Left colon (tissue), 2 donors: ENCODE measurements around the gene RNGTT. TPM values are rescaled to one million over a fixed set of nuclear protein-coding genes. Genes with fewer than 3 reads are reported as not detected.

Source experiments
- ATAC-seq: fragments of 200-7000 bp; cut with Tn5 transposase; one replicate; pipeline ENCODE4 v1.9.1; 2020; ENCODE audit warnings: mild to moderate bottlenecking, moderate library complexity
- DNase-seq, 2 donors: peaks; one replicate each; pipeline ENCODE4 v3.0.0-alpha.2; 2020
- intact Hi-C, 2 donors: fragments of 100-400 bp; cut with DNase I in 1 of 2; cut with micrococcal nuclease in 1 of 2; formaldehyde crosslinking; loops; one replicate each; pipeline versions ENCODE4 v1.11.2 to v1.14.0; 2022; cut with DNase I, micrococcal nuclease
- total RNA-seq, 2 donors: library from RNA; stranded (reverse); fragmentation: NEBNext Ultra II Directional; extraction: Animal tissue kit (Norgen Biotek cat#: 25700); gene quantifications; one replicate each; pipeline ENCODE4 v1.2.1, GENCODE V29; 2021
- donor health status: DM: no; HTN: no; CAD: no.
- donor health status: DM: yes; HTN: yes; CAD: no.

The RNGTT gene
- total RNA-seq, 2 donors from 2014 or later: 8.7 to 10.1 TPM

DNA sequence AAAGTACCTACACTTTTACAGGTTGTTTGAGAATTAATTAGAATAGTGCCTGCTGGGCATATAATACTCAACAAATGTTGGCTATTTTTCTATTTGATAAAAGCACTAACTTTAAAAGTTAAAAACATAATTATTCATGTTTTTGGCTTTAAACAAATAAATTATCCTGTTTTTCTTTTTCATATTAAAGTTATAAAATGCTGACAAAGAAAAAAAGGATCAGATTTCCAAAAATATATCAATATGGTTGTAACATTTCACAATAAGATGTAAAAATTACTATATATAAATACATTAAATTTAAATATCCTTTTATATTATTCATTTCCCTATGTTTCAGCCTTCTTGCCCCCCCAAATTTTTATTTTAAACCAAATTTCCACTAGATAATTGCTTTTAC is 312.0 kb downstream of the RNGTT start:
- no peak for ATAC-seq
- intact Hi-C loops: no loop called here

GRCh38 chr6:88650979-88651378 is 312.4 kb downstream of the RNGTT start:
- intact Hi-C loops: no loop called here
- DNase-seq (no peak), ATAC-seq (no peak)

More for the DNA sequence above, 312.0 kb downstream of the RNGTT start:
- no peak for DNase-seq

DNA sequence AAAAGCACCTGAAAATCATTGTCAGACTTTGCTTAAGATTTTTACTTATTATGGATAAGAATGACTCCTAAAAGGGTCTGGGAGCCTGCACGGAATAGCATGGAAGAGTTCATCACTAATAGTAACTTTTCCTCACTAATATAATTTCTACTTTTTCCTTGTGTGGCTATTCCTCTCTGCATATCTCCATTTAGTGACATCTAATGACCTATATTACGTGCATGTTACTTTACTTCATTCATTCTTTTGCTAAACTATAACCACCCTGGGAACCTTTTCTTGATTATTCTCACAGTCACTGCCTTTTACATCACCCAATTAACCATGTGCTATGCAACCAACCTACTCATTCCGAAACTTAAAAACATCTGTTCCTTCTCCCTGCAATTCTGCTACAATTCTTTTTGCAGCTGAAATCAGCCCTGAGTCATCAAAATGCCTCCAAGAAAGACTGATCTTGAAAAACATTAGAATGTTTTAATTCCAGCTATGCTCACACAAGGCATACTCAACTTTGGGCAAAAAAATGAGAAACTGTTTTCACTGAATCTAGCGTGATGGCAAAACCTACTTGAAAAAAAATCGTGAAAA is 313.3 kb downstream of the RNGTT start:
- no peak for ATAC-seq
- no peak for DNase-seq
- intact Hi-C loops: no loop called here

DNA sequence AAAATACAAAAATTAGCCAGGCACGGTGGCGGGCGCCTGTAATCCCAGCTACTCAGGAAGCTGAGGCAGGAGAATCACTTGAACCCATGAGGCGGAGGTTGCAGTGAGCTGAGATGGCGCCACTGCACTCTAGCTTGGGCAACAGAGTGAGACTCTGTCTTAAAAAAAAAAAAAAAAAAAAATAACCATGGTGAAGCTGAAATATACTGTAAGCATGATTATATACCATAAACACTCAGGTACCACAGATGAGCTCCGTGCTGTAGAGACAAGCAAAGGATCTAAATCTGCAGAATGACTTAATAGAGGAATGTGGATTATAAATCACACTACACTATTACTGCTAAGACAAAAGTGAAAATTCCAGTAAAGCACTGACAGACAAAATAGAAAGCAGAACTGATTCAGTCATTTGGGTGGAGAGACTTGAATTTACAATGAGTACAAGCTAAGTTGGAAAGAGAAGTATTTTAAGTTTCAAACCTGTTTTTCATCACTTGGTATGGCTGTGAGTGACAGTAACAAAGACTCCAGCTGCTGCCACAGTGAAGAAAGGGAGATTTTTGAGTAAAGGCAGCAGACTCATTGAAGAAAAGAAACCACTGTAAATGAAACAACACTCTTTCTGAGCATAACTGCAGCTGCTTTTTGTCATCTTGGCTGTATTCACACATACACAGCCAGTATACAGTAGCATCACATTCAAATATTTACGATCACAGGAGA is 322.1 kb downstream of the RNGTT start:
- intact Hi-C loops: no loop called here
- no peak for ATAC-seq
- DNase-seq: no peak

GRCh38 chr6:88637761-88638545 is 325.5 kb downstream of the RNGTT start:
- ATAC-seq (no peak), DNase-seq (no peak)
- intact Hi-C loops: no loop called here

DNA sequence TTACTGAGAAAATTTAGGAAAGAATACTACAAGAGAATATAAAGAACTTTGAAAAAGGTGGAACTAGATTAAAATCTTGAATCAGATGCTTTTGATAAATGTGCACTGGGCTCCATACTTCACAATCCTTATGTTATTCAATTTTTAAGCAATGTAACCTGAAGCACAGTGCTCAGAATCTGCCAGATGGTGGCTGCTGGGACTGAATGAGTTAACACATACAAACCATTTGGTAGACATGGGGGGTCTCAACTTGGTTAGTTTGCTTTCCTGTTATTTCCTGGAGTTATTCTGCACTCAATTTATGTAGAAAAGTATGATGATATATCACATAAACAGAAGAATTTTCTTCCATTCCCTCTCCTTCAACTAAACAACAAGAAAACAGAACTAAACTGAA is 326.5 kb downstream of the RNGTT start:
- intact Hi-C loops: no loop called here
- no peak for DNase-seq
- ATAC-seq: no peak

DNA sequence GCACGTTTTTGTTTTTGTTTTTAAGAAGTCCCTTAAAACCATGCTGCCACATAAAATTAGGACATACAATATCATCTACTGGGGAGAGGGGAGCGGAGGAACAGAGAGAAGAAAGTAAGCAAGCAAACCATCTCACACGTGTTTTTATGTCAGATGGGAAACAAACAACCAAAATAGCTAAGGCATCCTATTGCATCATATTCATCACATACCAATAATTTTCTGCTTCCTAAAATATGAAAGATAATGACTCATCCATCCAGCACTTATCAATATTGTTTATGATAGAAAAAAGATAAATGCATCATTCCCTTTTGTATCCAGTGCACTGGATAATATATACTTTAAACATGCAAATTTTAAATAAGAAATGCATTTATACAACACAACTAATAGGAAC is 329.6 kb downstream of the RNGTT start:
- DNase-seq (no peak), ATAC-seq (no peak)
- intact Hi-C loops: no loop called here

DNA sequence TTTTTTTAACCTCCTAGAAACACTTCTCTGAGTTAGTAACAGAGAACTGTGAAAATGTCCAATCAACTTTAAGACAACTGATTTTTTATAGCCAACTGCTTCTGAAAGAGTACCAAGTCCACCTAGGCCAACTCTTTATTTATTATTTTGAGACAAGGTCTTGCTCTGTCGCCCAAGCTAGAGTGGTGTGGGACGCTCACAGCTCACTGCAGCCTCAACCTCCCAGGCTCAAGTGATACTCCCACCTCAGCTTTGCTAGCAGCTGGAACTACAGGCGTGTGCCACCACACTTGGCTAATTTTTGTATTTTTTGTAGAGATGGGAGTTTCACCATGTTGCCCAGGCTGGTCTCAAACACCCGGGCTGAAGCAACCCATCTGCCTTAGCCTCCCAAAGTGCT is 331.6 kb downstream of the RNGTT start:
- ATAC-seq (no peak), DNase-seq (no peak)
- intact Hi-C loops: no loop called here

GRCh38 chr6:88629838-88630494 is 333.5 kb downstream of the RNGTT start:
- no peak for DNase-seq
- intact Hi-C loops: no loop called here

DNA sequence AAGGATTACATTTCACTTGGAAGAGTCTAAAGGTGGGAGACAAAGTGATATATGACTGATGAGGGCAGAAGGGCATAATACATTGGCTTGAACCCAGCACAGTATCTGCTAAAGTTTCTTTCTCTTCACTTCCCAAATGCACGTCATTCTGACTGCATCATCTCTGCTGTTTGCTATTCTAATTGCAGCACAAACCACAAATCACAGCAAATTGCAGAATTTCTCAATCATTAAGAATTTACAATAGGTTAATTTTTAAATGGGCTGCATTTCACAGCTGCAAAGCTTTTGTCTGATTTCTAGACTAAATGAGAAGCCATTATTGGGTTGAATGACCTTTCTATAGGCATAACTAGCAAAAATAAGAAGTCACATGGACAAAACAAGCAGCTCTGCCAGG is 337.0 kb downstream of the RNGTT start:
- no peak for DNase-seq
- intact Hi-C loops: no loop called here
- no peak for ATAC-seq

More at GRCh38 chr6:88629838-88630494, 333.5 kb downstream of the RNGTT start:
- ATAC-seq: no peak

DNA sequence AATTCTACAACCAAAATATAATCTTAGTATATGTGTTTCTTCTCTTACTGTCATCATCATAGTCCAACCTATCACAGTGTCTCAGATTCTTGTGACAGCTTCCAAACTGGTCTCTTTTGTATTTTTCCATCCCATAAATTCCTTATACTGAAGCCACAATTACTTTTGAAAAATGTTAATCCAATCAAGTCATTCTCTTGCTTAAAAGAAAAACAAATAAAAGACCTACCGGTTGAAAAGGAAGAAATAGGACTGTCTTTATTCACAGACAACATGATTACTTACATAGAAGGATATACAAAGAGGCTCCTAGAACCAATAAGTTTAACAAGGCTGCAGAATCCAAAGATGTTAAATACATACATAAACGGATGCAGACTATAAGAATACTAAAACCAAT is 339.9 kb downstream of the RNGTT start:
- no peak for ATAC-seq

GRCh38 chr6:88619951-88620350 is 343.5 kb downstream of the RNGTT start:
- no peak for ATAC-seq
- intact Hi-C loops: no loop called here
- no peak for DNase-seq

More for the DNA sequence above, 339.9 kb downstream of the RNGTT start:
- intact Hi-C loops: no loop called here
- DNase-seq: no peak

- intact Hi-C loops: no loop called here
- no peak for DNase-seq
- no peak for ATAC-seq
These were observed 347.0 kb downstream of the RNGTT start for GRCh38 chr6:88616380-88616779.

- intact Hi-C loops: no loop called here
- DNase-seq: no peak
- no peak for ATAC-seq
These were observed 349.0 kb downstream of the RNGTT start for GRCh38 chr6:88614316-88614877.

- ATAC-seq: no peak
- DNase-seq: no peak
- intact Hi-C loops: no loop called here
These were observed 350.8 kb downstream of the RNGTT start for GRCh38 chr6:88612631-88613030.

GRCh38 chr6:88611721-88612120 is 351.7 kb downstream of the RNGTT start:
- intact Hi-C loops: no loop called here
- ATAC-seq (no peak), DNase-seq (no peak)

DNA sequence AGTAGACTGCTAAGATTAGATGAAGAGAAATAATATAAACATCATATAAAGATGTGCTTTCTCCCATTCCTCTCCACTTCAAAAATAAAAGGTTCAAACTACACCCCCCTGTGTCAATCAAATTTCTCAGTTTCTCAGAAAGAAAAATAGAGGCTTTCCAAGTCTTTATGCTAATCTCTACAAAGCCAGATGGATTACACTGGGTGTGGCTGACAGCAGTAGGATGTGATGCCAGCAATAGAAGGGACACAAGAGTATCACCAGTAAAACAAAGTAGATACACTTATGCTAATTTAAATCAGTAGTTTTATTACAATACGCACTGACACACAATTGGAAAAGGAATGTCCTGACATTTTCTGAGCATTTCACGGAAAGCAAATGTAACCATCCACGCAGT is 353.4 kb downstream of the RNGTT start:
- intact Hi-C loops: no loop called here
- no peak for ATAC-seq
- no peak for DNase-seq

DNA sequence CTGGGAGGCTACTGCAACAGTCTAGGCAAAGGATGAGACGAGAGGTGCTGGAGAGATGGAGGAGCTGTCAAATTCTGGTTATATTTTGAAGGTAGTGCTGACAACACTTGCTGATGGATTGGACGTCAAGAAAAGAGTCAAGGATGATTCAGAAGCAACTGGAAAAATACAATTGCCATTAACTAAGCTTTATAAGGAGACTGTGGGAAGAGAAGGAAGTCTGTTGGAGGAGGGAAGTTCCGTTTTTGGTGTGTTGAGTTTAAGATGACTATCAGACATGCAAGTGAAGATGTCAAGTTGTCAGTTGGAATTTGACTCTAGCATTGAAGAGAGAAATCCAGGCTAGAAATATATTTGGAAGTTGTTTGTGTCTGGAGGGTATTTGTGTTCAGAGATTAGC is 358.1 kb downstream of the RNGTT start:
- ATAC-seq (no peak), DNase-seq (no peak)
- intact Hi-C loops: no loop called here

GRCh38 chr6:88599571-88599970 is 363.8 kb downstream of the RNGTT start:
- no peak for ATAC-seq
- intact Hi-C loops: no loop called here
- no peak for DNase-seq
